Measurements from ENCODE around the gene MYRIP.

Gene MYRIP

GRCh38 chr3:40299721-40300335, 490.4 kb downstream of the MYRIP start:
- DNase-seq: no peak

- no peak for DNase-seq
Observed at GRCh38 chr3:40302784-40303183, 493.4 kb downstream of the MYRIP start.

- DNase-seq: no peak
Observed at GRCh38 chr3:40304352-40304751, 494.9 kb downstream of the MYRIP start.

- DNase-seq: no peak
Observed at GRCh38 chr3:40306336-40306735, 496.9 kb downstream of the MYRIP start.

GRCh38 chr3:40307176-40307575, 497.8 kb downstream of the MYRIP start:
- DNase-seq: no peak

GRCh38 chr3:40308725-40309417, 499.5 kb downstream of the MYRIP start:
- DNase-seq: no peak

GRCh38 chr3:40309418-40309924, 500.1 kb downstream of the MYRIP start, which contains the start of gene EIF1B:
Gene EIF1B, plus strand, starts transcription at chr3:40309707. Its CDS starts 235 bp downstream, at chr3:40309942.
- peak; percentile 99 for DNase-seq

Measured in left hindlimb (tissue), 1 donor.